Measurements from ENCODE around the gene CLK1. TPM values are rescaled to one million over a fixed set of nuclear protein-coding genes. Genes with fewer than 3 reads are reported as not detected.
A peak's percentile ranks its signal among the peaks of the same experiment; 100 is the strongest.

The CLK1 gene
- total RNA-seq, result 100 to 1,000 TPM in 1 of 3 donors, 10 to 100 TPM in 2; 62.0 to 138 (median 88.3) TPM
- long read RNA-seq, donor 1, transcript CLK1-210 (11 exons, 3,208 nt), result major isoform, 18 of 50 reads
- long read RNA-seq, donor 1, transcript CLK1-204 (12 exons, 1,682 nt), result minor isoform, 17 of 50 reads
- long read RNA-seq, donor 1, transcript CLK1-201 (13 exons, 1,888 nt), result minor isoform, 8 of 50 reads
- long read RNA-seq, donor 1, partial matches to known transcripts, result 3 of 50 reads
- long read RNA-seq, donor 1, other reads (novel, unspliced or antisense), result 4 of 50 reads
- long read RNA-seq, donor 2, transcript CLK1-204 (12 exons, 1,682 nt), result major isoform, 9 of 19 reads
- long read RNA-seq, donor 2, transcript CLK1-201 (13 exons, 1,888 nt), result minor isoform, 7 of 19 reads
- long read RNA-seq, donor 2, partial matches to known transcripts, result 0 of 19 reads
- long read RNA-seq, donor 2, other reads (novel, unspliced or antisense), result 1 of 19 reads

GRCh38 chr2:200864176-200865034 lies at the start of gene CLK1:
Gene CLK1 (minus strand): TSS chr2:200864658. CDS start chr2:200861862, 2,796 bp downstream.
- H3K9me3 ChIP-seq, result no peaks in the 10 kb centered on the region
- peaks cover 6% of the 10 kb centered on the region for H3K4me1 ChIP-seq (ENCODE audit: low read depth)
- no peaks in the 10 kb centered on the region for H3K36me3 ChIP-seq (ENCODE audit: low read depth)
- peak; percentile 98 for DNase-seq
- intact Hi-C loops (cut with DNase I, micrococcal nuclease), result no loop called here
- H3K4me3 ChIP-seq, result peak within 1 kb of the TSS; percentile 89
- peak; percentile 93 for ATAC-seq
- TF ChIP-seq CTCF (IDR thresholded peaks at IDR 0.05), result no peak

GRCh38 chr2:200913654-200914053 lies 49.2 kb upstream of the CLK1 start:
- ATAC-seq, result no peak
- no peaks in the 10 kb centered on the region for H3K4me1 ChIP-seq (ENCODE audit: low read depth)
- H3K4me3 ChIP-seq, result no peak overlapping the region
- peaks cover 3% of the 10 kb centered on the region for H3K36me3 ChIP-seq (ENCODE audit: low read depth)
- no peak for DNase-seq
- intact Hi-C loops (cut with DNase I, micrococcal nuclease), result no loop called here
- no peak for TF ChIP-seq CTCF (IDR thresholded peaks at IDR 0.05)
- H3K9me3 ChIP-seq, result no peaks in the 10 kb centered on the region

- ATAC-seq, result no peak
Observed at GRCh38 chr2:200909958-200910357, 45.5 kb upstream of the CLK1 start.

GRCh38 chr2:200905618-200906296 lies 41.3 kb upstream of the CLK1 start:
- DNase-seq (peak; percentile 67 to 89 (median 84)), ATAC-seq (peak; percentile 91)
- H3K4me3 ChIP-seq, result no peak overlapping the region
- no peaks in the 10 kb centered on the region for H3K9me3 ChIP-seq
- H3K36me3 ChIP-seq (ENCODE audit: low read depth), result no peaks in the 10 kb centered on the region
- intact Hi-C loops (cut with DNase I, micrococcal nuclease), result loop anchor here in 1 of 2 donors (10.0 kb wide), 2 partner anchors 159 to 279 kb away; partner anchors contain the start of gene CASP10
- H3K4me1 ChIP-seq (ENCODE audit: low read depth), result no peaks in the 10 kb centered on the region
- TF ChIP-seq CTCF (IDR thresholded peaks at IDR 0.05), result peak; percentile 28

More at GRCh38 chr2:200909958-200910357, 45.5 kb upstream of the CLK1 start:
- DNase-seq, result no peak
- Histone ChIP-seq H3K36me3 (ENCODE audit: low read depth) (peaks cover 3% of the 10 kb centered on the region), H3K4me3 (no peak overlapping the region), H3K4me1 (ENCODE audit: low read depth) (no peaks in the 10 kb centered on the region), H3K9me3 (no peaks in the 10 kb centered on the region)
- TF ChIP-seq CTCF (IDR thresholded peaks at IDR 0.05), result no peak
- intact Hi-C loops (cut with DNase I, micrococcal nuclease), result loop anchor here in 1 of 2 donors (10.0 kb wide), 2 partner anchors 155 to 275 kb away; partner anchors contain the start of gene CASP10

Data from mucosa of descending colon (tissue), 3 donors.